Testis (tissue), 2 donors: ENCODE results near the gene CDK5.

Experiments
- POLR2A ChIP-seq: fragments of 450-650 bp; IDR thresholded peaks from one replicate; pipeline ENCODE4 v1.6.1; 2017; ENCODE audit warnings: antibody characterized with exemption, mild to moderate bottlenecking, moderate library complexity
- TF ChIP-seq, protein P1 (sequence below), 3 experiments: fragments of 450-650 bp in 2 of 3; fragments of 200-600 bp in 1 of 3; sonication (generic) in 1 of 3; IDR thresholded peaks; one replicate each; pipeline ENCODE4 v1.5.1; 2016 to 2019; ENCODE audit warnings: antibody characterized with exemption in 3 of 3, mild to moderate bottlenecking in 2 of 3, moderate library complexity in 1 of 3

DNA sequence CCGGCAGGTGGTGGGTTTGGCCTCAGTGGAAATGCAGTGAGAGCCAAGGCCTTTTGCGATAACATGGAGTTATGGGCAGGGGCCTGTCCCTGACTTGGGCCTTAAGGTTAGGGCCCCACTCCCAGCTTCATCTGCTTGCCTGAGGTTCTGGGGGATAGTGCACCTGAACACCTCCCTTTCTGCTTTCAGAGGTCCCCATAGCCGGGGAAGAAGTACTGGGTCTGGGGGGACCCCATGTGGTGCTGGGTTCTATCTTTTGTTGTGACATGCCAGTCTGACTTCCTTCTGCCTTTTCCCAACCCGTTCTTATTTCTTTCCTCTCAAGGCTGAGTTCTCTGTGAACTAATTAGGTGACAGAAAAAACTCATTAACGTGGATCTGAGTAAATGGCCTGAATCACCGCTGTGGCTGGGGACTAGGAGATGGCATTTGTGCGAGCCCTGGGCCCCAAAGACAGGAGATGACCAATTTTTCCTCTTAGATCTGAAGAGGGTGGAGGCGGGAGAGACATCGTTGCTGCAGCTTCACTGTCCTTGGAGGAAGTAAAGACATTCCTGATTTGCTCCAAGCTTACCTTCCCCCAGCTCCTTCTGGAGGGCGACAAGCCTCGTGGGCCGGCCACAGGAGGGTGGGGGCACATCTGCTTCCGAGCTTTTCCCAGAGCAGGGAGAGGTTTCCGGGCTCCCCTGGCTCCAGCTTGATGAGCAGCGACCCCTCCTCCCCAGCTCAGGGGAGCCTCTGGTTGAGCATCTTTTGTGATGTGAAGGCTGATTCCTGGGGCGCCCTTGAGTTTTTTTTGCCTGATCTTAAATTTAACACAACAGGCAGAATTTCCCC lies 30.5 kb upstream of the CDK5 start:
- TF ChIP-seq, protein P1, sequence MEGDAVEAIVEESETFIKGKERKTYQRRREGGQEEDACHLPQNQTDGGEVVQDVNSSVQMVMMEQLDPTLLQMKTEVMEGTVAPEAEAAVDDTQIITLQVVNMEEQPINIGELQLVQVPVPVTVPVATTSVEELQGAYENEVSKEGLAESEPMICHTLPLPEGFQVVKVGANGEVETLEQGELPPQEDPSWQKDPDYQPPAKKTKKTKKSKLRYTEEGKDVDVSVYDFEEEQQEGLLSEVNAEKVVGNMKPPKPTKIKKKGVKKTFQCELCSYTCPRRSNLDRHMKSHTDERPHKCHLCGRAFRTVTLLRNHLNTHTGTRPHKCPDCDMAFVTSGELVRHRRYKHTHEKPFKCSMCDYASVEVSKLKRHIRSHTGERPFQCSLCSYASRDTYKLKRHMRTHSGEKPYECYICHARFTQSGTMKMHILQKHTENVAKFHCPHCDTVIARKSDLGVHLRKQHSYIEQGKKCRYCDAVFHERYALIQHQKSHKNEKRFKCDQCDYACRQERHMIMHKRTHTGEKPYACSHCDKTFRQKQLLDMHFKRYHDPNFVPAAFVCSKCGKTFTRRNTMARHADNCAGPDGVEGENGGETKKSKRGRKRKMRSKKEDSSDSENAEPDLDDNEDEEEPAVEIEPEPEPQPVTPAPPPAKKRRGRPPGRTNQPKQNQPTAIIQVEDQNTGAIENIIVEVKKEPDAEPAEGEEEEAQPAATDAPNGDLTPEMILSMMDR (IDR thresholded peaks at IDR 0.05): no peak
- no peak for TF ChIP-seq POLR2A
